Neural cell (in vitro differentiated cells): ENCODE data around the gene S100A8. TPM values are rescaled to one million over a fixed set of nuclear protein-coding genes. Genes with fewer than 3 reads are reported as not detected.

Experiments used
- H2AFZ ChIP-seq: fragments of 200-600, 300-800 bp; sonication (generic), shearing (Covaris generic); 2 replicates; pipeline ENCODE4 v1.6.0; 2014; ENCODE audit warnings: low read depth, mild to moderate bottlenecking, antibody characterized with exemption, low read length, moderate library complexity
- H3F3A ChIP-seq: fragments of 200-600 bp; shearing (Covaris generic); 2 replicates; pipeline ENCODE4 v1.6.1; 2016; ENCODE audit warnings: mild to moderate bottlenecking, moderate library complexity, mixed read lengths, antibody characterized with exemption, low read length; ENCODE audit not compliant: insufficient read depth, poor library complexity, severe bottlenecking
- H3K27ac ChIP-seq: fragments of 200-600, 300-800 bp; sonication (generic), shearing (Covaris generic); 2 replicates; pipeline ENCODE4 v1.5.1; 2014; ENCODE audit warnings: mild to moderate bottlenecking, low read length, moderate library complexity
- H3K27me3 ChIP-seq: fragments of 300-800, 200-600 bp; sonication (generic), shearing (Covaris generic); 2 replicates; pipeline ENCODE4 v1.6.0; 2014; ENCODE audit warnings: mild to moderate bottlenecking, low read depth, low read length, moderate library complexity; ENCODE audit not compliant: insufficient read depth
- H3K36me3 ChIP-seq: fragments of 300-800, 200-600 bp; sonication (generic), shearing (Covaris generic); 2 replicates; pipeline ENCODE4 v1.5.1; 2014; ENCODE audit warnings: mild to moderate bottlenecking, antibody characterized with exemption, low read length, moderate library complexity; ENCODE audit not compliant: insufficient read depth
- H3K4me2 ChIP-seq: fragments of 300-800, 200-600 bp; sonication (generic), shearing (Covaris generic); 2 replicates; pipeline ENCODE4 v1.6.0; 2014; ENCODE audit warnings: mild to moderate bottlenecking, low read length
- H3K4me3 ChIP-seq: fragments of 300-800, 200-600 bp; sonication (generic), shearing (Covaris generic); 2 replicates; pipeline ENCODE4 v1.5.1; 2014; ENCODE audit warnings: mild to moderate bottlenecking, low read length, moderate library complexity
- H3K79me2 ChIP-seq: fragments of 200-600 bp; shearing (Covaris generic); replicated peaks from 2 replicates; pipeline ENCODE4 v1.6.0; 2014; ENCODE audit warnings: mild to moderate bottlenecking, low read length, moderate library complexity; ENCODE audit not compliant: insufficient read depth
- H3K9ac ChIP-seq: fragments of 300-800, 200-600 bp; sonication (generic), shearing (Covaris generic); 2 replicates; pipeline ENCODE4 v1.6.1; 2016; ENCODE audit warnings: mild to moderate bottlenecking, low read length, mixed read lengths
- H3K9me2 ChIP-seq: fragments of 200-600 bp; shearing (Covaris generic); 2 replicates; pipeline ENCODE4 v1.6.1; 2016; ENCODE audit warnings: mild to moderate bottlenecking, low read length, mixed read lengths; ENCODE audit not compliant: insufficient read depth
- H3K9me3 ChIP-seq: fragments of 200-600, 300-800 bp; sonication (generic), shearing (Covaris generic); 2 replicates; pipeline ENCODE4 v1.6.1; 2016; ENCODE audit warnings: mild to moderate bottlenecking, mixed run types, low read length, moderate library complexity, mixed read lengths
- H4K20me1 ChIP-seq: fragments of 200-600 bp; shearing (Covaris generic); 2 replicates; pipeline ENCODE4 v1.6.1; 2016; ENCODE audit warnings: mild to moderate bottlenecking, mixed run types; ENCODE audit not compliant: insufficient read depth
- EP300 ChIP-seq: fragments of 450-650 bp; conservative IDR thresholded peaks from 2 replicates; pipeline ENCODE4 v1.6.1; 2014; ENCODE audit warnings: antibody characterized with exemption, mild to moderate bottlenecking, moderate library complexity; ENCODE audit not compliant: poor library complexity, severe bottlenecking
- EZH2 ChIP-seq: fragments of 200-600, 300-800 bp; shearing (Covaris generic), sonication (generic); IDR thresholded peaks from 2 replicates; pipeline ENCODE4 v1.6.1; 2014; ENCODE audit warnings: antibody characterized with exemption, low read length, borderline replicate concordance, mild to moderate bottlenecking; ENCODE audit not compliant: insufficient read depth, poor library complexity, severe bottlenecking
- MXI1 ChIP-seq: fragments of 450-650 bp; conservative IDR thresholded peaks from 2 replicates; pipeline ENCODE4 v1.6.1; 2014; ENCODE audit warnings: antibody characterized with exemption, mild to moderate bottlenecking; ENCODE audit not compliant: poor library complexity, severe bottlenecking
- RAD21 ChIP-seq: fragments of 450-650 bp; conservative IDR thresholded peaks from 2 replicates; pipeline ENCODE4 v1.6.1; 2014; ENCODE audit warnings: antibody characterized with exemption, mild to moderate bottlenecking, moderate library complexity
- SMC3 ChIP-seq: fragments of 450-650 bp; conservative IDR thresholded peaks from 2 replicates; pipeline ENCODE4 v1.6.1; 2014; ENCODE audit warnings: antibody characterized with exemption, mild to moderate bottlenecking, moderate library complexity; ENCODE audit not compliant: poor library complexity
- TAF1 ChIP-seq: IDR thresholded peaks from 2 replicates; pipeline ENCODE4 v1.6.1; 2012; ENCODE audit warnings: low read depth
- polyA plus RNA-seq: library from polyadenylated mRNA; depleted of rRNA; stranded (reverse); fragments of >200 nt; gene quantifications from 2 replicates; pipeline ENCODE4 v1.2.3, GENCODE V29; 2014
- TF ChIP-seq, protein P1 (sequence below): fragments of 450-650 bp; IDR thresholded peaks from 2 replicates; pipeline ENCODE4 v1.5.1; 2014; ENCODE audit warnings: antibody characterized with exemption, mild to moderate bottlenecking, moderate library complexity; ENCODE audit not compliant: poor library complexity, severe bottlenecking
- TF ChIP-seq, protein P2 (sequence below): IDR thresholded peaks from 2 replicates; pipeline ENCODE4 v1.6.1; 2012; ENCODE audit warnings: borderline replicate concordance

S100A8 gene
- polyA plus RNA-seq, 1 donor from 2014 or later = not detected

DNA sequence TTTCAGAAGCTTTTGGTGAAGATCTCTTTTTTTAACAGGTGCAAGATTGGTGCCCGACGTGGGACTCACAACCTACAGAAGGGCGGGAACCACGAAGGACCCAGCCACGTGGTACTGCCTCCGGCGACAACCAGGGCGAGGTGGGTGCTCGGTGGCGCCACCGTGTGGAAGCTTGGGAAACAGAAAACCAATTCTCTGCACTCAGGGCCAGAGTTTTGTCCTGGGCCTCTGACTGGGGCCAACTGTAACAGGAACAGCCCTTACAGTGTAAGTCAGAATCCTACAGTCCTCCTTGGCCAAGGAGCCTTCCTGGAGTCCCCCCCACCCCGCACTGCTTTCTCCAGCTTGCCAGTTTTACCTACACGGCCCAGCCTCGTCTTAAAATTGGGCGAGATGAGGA, 13.9 kb upstream of the S100A8 start:
- TF ChIP-seq, protein P1, sequence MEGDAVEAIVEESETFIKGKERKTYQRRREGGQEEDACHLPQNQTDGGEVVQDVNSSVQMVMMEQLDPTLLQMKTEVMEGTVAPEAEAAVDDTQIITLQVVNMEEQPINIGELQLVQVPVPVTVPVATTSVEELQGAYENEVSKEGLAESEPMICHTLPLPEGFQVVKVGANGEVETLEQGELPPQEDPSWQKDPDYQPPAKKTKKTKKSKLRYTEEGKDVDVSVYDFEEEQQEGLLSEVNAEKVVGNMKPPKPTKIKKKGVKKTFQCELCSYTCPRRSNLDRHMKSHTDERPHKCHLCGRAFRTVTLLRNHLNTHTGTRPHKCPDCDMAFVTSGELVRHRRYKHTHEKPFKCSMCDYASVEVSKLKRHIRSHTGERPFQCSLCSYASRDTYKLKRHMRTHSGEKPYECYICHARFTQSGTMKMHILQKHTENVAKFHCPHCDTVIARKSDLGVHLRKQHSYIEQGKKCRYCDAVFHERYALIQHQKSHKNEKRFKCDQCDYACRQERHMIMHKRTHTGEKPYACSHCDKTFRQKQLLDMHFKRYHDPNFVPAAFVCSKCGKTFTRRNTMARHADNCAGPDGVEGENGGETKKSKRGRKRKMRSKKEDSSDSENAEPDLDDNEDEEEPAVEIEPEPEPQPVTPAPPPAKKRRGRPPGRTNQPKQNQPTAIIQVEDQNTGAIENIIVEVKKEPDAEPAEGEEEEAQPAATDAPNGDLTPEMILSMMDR = no peak
- no peak for TF ChIP-seq EP300
- TF ChIP-seq EZH2 = no peak
- no peak for TF ChIP-seq RAD21
- TF ChIP-seq, protein P2, sequence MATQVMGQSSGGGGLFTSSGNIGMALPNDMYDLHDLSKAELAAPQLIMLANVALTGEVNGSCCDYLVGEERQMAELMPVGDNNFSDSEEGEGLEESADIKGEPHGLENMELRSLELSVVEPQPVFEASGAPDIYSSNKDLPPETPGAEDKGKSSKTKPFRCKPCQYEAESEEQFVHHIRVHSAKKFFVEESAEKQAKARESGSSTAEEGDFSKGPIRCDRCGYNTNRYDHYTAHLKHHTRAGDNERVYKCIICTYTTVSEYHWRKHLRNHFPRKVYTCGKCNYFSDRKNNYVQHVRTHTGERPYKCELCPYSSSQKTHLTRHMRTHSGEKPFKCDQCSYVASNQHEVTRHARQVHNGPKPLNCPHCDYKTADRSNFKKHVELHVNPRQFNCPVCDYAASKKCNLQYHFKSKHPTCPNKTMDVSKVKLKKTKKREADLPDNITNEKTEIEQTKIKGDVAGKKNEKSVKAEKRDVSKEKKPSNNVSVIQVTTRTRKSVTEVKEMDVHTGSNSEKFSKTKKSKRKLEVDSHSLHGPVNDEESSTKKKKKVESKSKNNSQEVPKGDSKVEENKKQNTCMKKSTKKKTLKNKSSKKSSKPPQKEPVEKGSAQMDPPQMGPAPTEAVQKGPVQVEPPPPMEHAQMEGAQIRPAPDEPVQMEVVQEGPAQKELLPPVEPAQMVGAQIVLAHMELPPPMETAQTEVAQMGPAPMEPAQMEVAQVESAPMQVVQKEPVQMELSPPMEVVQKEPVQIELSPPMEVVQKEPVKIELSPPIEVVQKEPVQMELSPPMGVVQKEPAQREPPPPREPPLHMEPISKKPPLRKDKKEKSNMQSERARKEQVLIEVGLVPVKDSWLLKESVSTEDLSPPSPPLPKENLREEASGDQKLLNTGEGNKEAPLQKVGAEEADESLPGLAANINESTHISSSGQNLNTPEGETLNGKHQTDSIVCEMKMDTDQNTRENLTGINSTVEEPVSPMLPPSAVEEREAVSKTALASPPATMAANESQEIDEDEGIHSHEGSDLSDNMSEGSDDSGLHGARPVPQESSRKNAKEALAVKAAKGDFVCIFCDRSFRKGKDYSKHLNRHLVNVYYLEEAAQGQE = no peak
- no peak for TF ChIP-seq MXI1
- no peak for TF ChIP-seq TAF1
- no peak overlapping the region for H3K4me3 ChIP-seq
- H3K27me3 ChIP-seq = no peaks in the 10 kb centered on the region
- no peak overlapping the region for H2AFZ ChIP-seq
- H3K9ac ChIP-seq = no peak overlapping the region
- no peaks in the 10 kb centered on the region for H3K9me3 ChIP-seq
- H3K4me2 ChIP-seq = no peak overlapping the region
- H3K79me2 ChIP-seq = no peaks in the 10 kb centered on the region
- H3K36me3 ChIP-seq = no peaks in the 10 kb centered on the region
- H3K9me2 ChIP-seq = no peaks in the 10 kb centered on the region
- no peaks in the 10 kb centered on the region for H3F3A ChIP-seq
- no peak overlapping the region for H3K27ac ChIP-seq
- H4K20me1 ChIP-seq = no peaks in the 10 kb centered on the region

DNA sequence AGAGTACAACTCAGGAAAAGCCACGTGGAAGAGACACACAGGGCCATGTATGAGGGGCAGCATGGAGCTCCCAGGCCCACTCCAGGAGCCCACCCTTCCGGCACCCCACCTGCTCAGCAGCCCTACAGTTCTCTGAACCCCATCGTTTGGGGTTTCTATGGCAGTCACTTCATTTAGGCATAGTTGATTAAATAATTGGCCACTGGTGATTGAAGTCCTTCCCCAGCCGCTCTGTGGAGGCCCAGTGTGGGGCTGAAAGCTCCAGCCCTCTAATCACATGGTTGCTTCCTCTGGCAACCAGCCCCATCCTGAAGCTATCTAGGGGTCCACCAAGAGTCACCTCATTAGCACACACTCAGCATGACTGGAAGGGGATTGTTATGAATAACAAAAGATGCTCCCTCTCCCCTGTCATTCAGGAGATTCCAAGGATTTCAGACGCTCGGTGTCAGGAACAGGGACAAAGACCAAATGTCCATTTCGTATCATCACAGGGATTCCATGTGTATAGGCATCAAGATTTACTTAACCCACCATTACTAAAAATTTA, 13.3 kb upstream of the S100A8 start:
- H3F3A ChIP-seq = no peaks in the 10 kb centered on the region
- H3K27me3 ChIP-seq = no peaks in the 10 kb centered on the region
- H3K36me3 ChIP-seq = no peaks in the 10 kb centered on the region
- no peaks in the 10 kb centered on the region for H3K9me2 ChIP-seq
- H3K4me2 ChIP-seq = no peak overlapping the region
- H2AFZ ChIP-seq = no peak overlapping the region
- no peak overlapping the region for H3K4me3 ChIP-seq
- H3K79me2 ChIP-seq = no peaks in the 10 kb centered on the region
- H4K20me1 ChIP-seq = no peaks in the 10 kb centered on the region
- H3K9me3 ChIP-seq = no peaks in the 10 kb centered on the region
- TF ChIP-seq MXI1 (no peak), EZH2 (no peak)
- no peak overlapping the region for H3K9ac ChIP-seq
- H3K27ac ChIP-seq = no peak overlapping the region

DNA sequence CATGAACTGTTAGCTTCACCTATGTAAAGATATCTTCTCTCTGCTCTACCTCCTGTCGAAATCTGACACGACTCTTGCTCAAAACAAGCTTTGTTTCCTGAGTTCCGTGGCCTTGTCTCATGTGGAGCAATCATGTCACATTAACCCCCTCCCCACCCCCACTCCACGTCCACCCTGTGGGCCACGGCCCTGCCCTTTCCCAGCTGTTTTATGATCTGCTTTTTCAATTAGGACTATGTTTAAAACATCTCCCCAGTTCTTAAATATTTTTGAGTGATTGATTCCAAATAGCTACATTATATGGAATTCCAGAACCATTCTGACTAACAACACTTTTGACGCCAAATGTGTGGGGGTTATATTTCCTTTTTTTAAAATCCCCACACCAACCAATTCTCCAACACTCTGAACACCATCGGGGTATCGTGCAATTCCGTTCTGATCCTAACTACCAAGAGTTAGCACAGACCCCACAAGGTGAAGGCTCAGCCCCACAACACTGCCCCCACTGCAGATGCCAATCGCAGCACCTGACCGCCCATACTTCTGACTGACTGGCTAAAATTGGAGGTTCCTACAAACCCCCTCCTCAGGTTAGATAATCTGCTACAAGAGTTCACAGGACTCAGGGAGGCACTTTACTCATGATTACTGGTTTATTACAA, 12.7 kb upstream of the S100A8 start:
- no peak overlapping the region for H3K9ac ChIP-seq
- H3K36me3 ChIP-seq = no peaks in the 10 kb centered on the region
- H3K4me2 ChIP-seq = no peak overlapping the region
- no peaks in the 10 kb centered on the region for H3K9me3 ChIP-seq
- H3K27me3 ChIP-seq = no peaks in the 10 kb centered on the region
- H3K4me3 ChIP-seq = no peak overlapping the region
- H3F3A ChIP-seq = no peaks in the 10 kb centered on the region
- no peaks in the 10 kb centered on the region for H3K9me2 ChIP-seq
- H3K79me2 ChIP-seq = no peaks in the 10 kb centered on the region
- H3K27ac ChIP-seq = no peak overlapping the region
- H2AFZ ChIP-seq = no peak overlapping the region
- TF ChIP-seq, protein P2 = no peak
- TF ChIP-seq EP300 (no peak), TAF1 (no peak), SMC3 (no peak)
- H4K20me1 ChIP-seq = no peaks in the 10 kb centered on the region
